RPMI7951 (cell line): ENCODE data around the gene KRTAP8-1. TPM values are rescaled to one million over a fixed set of nuclear protein-coding genes. Genes with fewer than 3 reads are reported as not detected.

Experiments
- DNase-seq: peaks from one replicate; pipeline ENCODE4 v3.0.0-alpha.2; 2012; ENCODE audit warnings: low read depth
- total RNA-seq: library from RNA; depleted of rRNA; stranded (reverse); fragments of >200 nt; shearing (Covaris generic); gene quantifications from 2 replicates; pipeline ENCODE4 v1.2.3, GENCODE V29; 2014; rRNA removed

The KRTAP8-1 gene
- not detected in 2 replicates for total RNA-seq

GRCh38 chr21:30813174-30813573 lies at the start of gene KRTAP8-1:
KRTAP8-1 (minus strand) TSS chr21:30813274; CDS start chr21:30813220, 54 bp downstream.
- no peak for DNase-seq

GRCh38 chr21:30847627-30848500 lies 34.8 kb upstream of the KRTAP8-1 start:
- DNase-seq = no peak

GRCh38 chr21:30842990-30843389 lies 29.9 kb upstream of the KRTAP8-1 start:
- no peak for DNase-seq

GRCh38 chr21:30839304-30839703 lies 26.2 kb upstream of the KRTAP8-1 start:
- no peak for DNase-seq

- DNase-seq = no peak
Observed at GRCh38 chr21:30838536-30838935, 25.5 kb upstream of the KRTAP8-1 start.

GRCh38 chr21:30831194-30831765 lies 18.2 kb upstream of the KRTAP8-1 start:
- peak; percentile 5 for DNase-seq

GRCh38 chr21:30829659-30830058 lies 16.6 kb upstream of the KRTAP8-1 start, which contains the start of gene KRTAP7-1:
KRTAP7-1 (minus strand) TSS chr21:30829759; CDS start chr21:30829698, 61 bp downstream.
- no peak for DNase-seq

- DNase-seq = no peak
Observed at GRCh38 chr21:30818837-30819610, 6.0 kb upstream of the KRTAP8-1 start.

- DNase-seq = no peak
Observed at GRCh38 chr21:30800605-30801004, 12.5 kb downstream of the KRTAP8-1 start.

GRCh38 chr21:30793581-30794314 lies 19.3 kb downstream of the KRTAP8-1 start:
- DNase-seq = no peak

GRCh38 chr21:30779249-30779648 lies 33.8 kb downstream of the KRTAP8-1 start:
- no peak for DNase-seq

- DNase-seq = no peak
Observed at GRCh38 chr21:30769724-30770431, 43.2 kb downstream of the KRTAP8-1 start.

Other genes with a start within 250 kb of the KRTAP8-1 start
- not detected in 2 replicates for gene KRTAP22-2, start 222.9 kb downstream of the KRTAP8-1 start, total RNA-seq
- gene KRTAP6-3, start 220.8 kb downstream of the KRTAP8-1 start, total RNA-seq = not detected in 2 replicates
- not detected in 2 replicates for gene KRTAP6-2, start 214.4 kb downstream of the KRTAP8-1 start, total RNA-seq
- not detected in 2 replicates for gene KRTAP22-1, start 212.2 kb downstream of the KRTAP8-1 start, total RNA-seq
- not detected in 2 replicates for gene KRTAP6-1, start 199.3 kb downstream of the KRTAP8-1 start, total RNA-seq
- not detected in 2 replicates for gene KRTAP20-1, start 196.8 kb downstream of the KRTAP8-1 start, total RNA-seq
- gene KRTAP20-4, start 192.6 kb downstream of the KRTAP8-1 start, total RNA-seq = not detected in 2 replicates
- gene KRTAP20-2, start 178.1 kb downstream of the KRTAP8-1 start, total RNA-seq = not detected in 2 replicates
- gene KRTAP20-3, start 170.4 kb downstream of the KRTAP8-1 start, total RNA-seq = not detected in 2 replicates
- gene KRTAP21-3, start 94.5 kb downstream of the KRTAP8-1 start, total RNA-seq = not detected in 2 replicates
- not detected in 2 replicates for gene KRTAP21-2, start 66.0 kb downstream of the KRTAP8-1 start, total RNA-seq
- gene KRTAP21-1, start 57.8 kb downstream of the KRTAP8-1 start, total RNA-seq = not detected in 2 replicates
- gene KRTAP7-1, start 16.5 kb upstream of the KRTAP8-1 start, total RNA-seq = not detected in 2 replicates
- gene KRTAP11-1, start 68.3 kb upstream of the KRTAP8-1 start, total RNA-seq = not detected in 2 replicates
- gene KRTAP19-8, start 225.2 kb upstream of the KRTAP8-1 start, total RNA-seq = not detected in 2 replicates